NCI-H2029 treated with DMSO at 0.1 percent for 48 hours (cell line): Measurements from ENCODE around the gene EN1.

ENCODE experiments used
- DNase-seq: peaks from one replicate; lab custom pipeline; 2025; lab: John Stamatoyannopoulos, UW

Gene EN1

DNA sequence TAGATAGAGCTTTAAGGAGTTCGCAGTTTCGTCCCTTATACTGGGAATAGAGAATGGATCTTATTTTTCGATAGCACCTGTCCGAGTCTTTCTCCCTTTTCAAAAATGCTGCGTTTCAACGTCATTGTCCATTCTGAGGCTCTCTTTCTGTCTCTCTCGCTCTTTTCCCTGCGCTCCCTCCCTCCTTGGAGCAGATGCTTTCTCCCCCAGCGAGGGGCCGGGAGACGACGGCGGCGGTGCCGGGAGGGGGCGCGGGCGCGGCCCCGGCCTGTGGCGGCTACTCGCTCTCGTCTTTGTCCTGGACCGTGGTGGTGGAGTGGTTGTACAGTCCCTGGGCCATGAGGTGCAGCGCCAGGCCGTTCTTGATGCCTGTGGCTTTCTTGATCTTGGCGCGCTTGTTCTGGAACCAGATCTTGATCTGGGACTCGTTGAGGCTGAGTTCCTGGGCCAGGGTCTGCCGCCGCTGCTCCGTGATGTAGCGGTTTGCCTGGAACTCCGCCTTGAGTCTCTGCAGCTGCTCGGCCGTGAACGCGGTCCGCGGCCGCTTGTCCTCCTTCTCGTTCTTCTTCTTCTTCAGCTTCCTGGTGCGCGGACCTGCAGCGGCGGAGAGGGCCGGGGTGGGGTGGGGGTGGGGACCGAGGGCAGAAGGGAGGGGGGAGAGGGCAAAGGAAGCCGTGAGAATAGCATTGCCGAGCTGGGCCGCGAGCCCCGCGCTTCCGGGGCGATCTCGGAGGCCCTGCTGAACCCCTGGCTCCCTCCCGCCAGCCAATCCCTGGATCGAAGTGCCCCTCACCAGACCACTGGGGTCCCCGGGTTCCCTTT, 4.6 kb downstream of the EN1 start:
- no peak for DNase-seq

DNA sequence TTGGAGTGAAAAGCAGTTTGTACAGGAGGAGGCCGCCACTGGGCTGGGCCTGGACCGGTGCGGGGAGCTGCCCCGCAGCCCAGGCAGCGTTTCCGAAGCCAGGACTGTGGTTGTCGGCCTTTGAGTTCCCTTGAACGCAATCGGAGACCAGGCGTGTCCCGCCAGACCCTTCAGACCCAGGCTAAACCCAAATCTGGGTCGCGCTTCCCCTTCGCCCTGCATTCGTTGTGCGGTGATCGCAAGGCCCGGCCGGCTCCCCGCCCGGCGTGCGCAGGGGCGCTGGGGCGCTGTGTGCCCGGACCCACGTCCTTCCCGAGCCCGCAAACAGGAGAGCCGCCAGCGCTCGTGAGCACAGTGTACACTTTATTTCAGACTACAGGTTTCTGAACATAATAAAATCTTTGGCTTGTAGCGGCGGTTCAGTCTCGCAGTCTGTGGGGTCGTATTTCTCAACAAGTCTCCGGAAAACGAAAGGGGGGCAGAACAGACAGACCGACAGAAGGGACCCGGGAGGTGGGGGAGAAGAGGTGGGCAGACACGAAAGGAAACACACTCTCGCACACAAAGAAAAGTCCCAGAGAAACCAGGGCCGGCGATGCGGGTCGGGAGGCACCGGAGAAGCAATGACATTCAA, 5.5 kb downstream of the EN1 start:
- no peak for DNase-seq

DNA sequence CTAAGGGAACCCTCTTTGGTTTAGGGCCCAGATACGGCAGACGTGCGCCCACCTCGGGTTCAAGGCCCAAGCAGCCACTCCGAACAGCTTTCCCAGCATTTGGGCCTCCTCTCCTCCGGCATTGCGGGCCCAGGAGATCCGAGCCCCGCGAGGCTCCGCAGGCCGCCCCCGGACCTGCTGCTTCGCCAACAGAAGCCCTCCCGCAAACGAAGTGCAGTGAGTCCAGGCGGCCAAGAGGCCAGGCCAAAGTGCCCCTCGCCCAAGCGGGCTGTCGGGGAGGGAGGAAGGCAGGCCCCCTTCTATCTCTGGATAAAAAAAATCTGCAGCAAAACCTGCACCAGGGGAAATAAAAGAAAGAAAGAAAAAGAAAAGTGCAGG, 6.0 kb downstream of the EN1 start:
- DNase-seq = no peak

DNA sequence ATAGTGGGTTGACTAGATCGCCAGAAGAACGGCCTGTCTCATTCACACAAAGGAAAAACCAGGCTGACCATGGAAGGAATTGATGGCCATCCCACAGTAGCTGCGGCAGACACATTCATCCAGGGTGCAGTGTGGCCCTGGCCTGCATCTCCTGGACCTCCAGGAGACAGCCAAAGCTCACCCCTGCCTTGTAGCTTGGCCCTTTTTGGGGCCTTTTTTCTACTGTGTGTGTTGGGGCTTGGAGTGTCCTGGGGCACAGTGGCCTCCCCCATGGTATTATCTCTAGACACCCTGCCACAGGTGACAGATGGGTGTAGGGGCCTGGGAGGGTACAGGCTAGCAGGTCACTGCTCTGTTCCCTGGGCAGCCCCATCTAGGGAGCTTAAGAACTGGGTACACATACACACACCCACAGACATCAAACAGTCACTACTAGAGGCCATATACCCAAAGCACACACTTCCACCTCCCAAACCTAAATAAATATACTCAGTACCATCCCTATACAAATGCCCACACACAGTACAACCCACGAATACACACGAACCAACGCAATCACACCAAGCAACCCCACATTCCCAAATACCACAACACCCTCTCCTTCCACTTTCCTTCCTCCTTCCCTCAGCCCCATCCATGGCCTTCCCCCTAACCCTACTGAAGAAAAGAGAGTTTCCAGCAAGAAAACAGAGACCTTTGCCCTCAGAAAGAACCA, 8.6 kb downstream of the EN1 start:
- no peak for DNase-seq

DNA sequence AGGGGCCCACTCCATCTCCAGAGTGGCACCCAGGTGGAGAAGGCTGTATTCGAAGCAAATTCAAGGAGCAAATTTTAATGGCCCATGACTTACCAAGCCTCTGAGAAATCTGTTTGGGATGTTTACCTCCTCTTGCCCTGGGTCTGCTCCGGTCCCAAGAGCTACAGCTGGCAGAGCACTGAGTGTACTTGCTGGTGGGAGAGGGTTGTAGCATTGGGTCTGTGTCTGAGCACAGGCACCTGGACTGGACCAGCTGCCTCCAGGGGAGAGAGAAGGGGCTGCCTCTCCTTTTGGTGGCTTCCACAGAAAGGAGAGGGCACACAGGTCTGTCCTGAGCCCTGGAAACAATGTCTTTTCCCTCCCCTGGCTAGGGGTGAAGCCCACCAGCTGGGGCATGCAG, 9.8 kb downstream of the EN1 start:
- no peak for DNase-seq

DNA sequence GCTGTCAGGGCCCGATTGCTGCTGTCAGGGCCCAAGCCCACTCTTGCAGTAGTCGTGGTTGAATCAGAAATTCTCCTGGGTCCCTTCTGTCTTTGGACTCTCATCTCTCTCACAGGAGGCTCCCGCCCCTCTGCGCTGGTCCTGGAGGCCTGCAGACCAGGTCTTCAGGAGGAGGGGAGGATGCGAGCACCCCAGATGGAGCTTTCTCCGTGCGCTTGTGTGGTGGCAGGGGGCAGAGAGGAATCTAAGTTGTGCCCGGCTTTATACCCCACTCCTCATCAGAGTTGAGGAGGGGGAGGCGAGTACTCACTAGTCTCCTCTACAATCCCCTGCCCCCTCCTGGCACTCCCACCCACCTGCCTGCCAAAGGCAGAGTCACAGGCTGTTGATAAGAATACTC, 10.4 kb downstream of the EN1 start:
- DNase-seq = no peak

DNA sequence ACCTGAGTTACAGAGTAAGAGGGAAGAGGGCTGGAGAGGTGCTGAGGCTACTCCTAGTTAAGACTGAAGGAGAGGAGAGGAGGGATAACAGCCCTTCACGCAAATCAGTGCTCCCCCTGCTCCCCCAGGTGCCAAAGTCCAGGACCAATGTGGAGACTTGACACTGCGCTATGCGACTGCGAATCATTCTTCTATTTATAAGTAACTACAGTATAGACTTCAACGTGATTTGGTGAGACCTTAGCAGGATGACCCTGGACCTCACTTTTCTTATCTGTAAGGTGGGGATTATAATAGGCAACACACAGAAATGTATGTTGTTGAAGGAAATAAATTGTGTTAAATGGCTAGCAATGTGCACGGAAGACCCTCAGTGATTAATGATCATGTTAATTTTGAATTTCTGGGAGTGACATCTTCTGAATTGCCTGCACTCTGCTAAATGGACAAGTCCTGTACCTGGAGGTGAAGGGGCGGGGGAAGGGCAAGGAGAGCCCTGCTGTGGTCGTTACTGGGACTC, 11.0 kb downstream of the EN1 start:
- DNase-seq = no peak

DNA sequence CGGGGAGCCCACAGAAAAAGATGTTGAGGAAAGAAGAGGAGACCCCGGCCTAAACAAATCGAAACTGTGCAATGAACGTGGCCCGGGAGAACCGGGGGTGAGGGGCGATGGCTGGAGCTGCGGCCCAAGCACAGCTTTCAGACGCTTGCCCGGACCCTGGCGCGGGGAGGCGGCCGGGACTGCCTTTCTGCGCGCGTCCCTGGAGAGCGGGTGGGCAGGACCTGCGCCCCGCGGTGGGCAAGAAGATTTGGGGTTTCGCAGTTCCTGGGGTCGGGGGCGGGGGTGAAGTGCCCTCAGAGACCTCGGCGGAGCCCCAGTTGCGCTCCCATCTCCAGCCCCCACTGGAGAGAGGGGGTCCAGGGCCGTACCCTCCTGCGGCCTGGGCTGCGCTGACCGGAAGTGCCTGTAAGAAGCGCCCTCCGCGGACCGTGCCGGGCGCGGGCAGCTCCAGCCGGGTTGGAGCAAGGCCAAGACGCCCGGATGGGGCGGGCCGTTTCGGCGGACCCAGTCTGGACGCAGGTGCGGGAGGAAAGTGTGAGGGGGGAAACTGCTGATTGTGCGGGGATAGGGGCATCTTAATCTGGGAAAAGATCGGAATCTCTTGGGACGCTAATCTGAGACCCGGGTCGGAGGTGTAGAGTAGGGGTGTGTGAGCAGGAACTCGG, 11.6 kb downstream of the EN1 start:
- no peak for DNase-seq

DNA sequence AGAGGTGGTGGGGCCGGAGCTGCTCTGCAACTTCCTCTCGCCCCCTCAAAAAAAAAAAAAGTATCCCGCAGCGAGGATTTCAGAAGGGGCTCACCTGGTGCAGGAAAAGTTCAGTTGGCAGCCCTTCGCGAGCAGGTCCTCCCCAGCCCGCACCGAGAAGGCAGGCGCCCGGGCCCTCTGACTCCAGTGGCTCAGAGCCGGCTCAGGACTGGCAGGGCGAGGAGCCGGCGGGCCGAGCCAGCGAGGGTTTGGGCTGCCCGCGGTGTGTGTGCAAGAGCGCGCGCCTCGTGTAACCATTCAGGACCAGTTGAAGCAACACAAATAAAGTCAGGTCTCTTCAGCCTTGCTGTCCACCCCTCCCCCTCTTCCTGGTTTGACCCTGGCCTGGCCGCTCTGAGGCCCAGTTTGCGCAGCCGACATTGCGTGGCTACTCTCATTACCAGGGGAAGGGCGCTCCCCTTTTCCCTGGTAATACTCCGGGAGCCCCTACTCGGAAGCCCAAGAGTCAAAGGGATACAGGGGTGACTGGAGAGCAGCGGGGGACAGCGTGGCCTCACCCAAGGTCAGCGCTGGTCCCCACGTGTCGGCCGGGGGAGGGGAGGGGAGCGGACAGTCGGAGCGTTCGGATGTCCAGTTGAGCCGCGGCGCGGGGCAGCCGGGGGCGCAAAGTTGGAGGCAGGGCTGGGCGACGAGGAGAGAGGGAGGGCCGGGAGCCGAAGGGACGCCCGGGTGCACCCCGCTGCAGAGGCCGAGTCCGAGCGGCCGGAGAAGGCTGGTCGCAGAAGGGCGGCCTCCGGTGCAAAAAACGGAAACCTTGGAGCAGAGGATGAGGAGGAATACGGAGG, 12.3 kb downstream of the EN1 start:
- DNase-seq = no peak

DNA sequence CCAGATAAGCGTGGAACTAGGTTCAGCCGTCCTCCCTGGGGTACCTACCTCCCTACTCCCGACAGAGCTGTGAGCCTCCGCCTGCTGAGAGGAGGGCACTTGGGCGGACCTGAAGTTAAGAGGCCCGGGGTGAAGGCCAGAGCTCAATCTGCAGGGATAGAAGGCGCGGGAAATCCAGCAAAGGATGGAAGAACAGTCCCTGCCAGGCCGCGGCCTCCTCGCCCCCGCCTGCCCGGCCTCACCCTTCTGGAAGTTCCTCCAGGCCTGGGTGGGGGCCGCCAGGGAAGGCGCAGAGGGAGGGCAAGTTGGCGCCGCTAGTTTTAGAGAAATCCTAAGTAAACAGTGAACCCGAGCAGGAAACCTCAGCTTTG, 13.0 kb downstream of the EN1 start:
- no peak for DNase-seq

DNA sequence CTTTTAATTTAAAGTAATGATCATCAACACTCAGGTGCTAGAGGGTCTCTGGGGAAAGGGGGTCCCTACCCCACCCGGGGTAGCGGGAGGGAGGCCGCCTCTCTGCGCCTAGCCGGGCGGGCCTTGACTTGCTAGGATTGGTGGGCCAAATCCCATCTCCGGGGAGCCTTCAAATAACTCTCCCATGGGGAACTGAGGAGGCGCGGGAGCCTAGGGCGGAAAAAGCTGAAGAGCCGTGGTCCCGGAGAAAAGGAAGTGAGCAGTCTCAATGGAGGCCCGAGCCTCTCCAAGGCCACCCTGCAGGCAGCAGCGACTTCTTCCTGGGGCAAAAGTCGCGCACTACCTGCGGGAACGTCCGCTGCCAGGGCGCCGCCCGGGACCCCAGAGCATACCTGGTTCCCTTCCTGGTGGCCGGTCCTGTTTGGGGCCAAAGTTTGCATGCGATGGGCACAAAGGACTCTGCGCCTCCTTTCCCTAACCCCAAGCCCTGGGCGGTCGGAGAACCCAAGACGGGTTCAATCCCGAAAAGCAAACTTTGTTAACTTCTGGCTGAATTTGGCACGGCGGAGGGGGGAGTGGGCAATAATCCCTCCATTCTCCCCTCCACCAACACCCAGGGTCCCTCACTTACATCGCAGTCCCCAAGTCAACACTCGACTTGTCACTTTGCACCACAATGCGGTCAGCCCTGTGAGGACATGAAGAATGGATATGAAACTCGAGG, 13.6 kb downstream of the EN1 start:
- DNase-seq = no peak

DNA sequence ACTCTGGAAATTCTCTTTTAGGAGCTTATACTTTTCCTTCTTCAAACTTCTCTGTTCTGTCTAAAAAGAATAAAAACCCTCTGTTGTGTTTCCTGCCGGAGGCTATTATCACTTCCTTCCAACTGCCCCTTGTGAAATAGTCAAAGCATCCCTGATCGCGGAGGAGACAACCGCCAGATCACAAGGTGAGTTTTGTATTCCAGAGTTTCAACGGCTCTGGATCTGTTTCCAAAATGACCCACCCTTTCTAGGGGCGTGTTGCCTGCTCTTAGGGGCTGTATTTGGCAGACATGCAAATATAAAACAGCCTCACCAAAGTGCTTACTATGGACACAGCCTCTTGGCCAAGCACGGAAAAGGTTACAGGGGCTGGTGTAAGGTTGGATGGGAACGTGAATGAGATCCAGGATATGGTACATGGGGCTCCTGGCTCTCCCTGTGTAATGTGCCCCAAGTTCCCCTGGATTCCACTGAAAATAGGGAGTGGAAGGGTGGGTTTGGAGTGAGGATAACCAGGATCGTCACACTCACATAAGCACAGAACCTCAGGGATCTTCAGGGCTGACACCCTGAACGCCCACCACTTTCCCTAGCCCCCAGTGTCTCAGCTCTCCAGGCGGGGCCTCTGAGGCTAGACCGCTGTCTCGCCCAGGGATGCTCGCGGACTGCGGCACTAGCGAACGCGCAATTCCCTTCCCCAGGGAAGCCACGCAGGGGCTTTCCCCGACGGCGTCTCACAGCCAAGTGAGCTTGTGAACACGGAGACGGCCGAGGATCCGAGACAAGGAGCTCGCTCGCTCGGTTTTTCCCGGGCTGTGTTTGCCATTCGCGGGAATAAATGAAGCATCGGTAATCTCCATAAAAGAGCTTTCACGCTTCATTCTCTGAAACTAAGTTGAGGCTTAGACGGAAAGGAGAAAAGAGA, 14.4 kb downstream of the EN1 start:
- DNase-seq = no peak

DNA sequence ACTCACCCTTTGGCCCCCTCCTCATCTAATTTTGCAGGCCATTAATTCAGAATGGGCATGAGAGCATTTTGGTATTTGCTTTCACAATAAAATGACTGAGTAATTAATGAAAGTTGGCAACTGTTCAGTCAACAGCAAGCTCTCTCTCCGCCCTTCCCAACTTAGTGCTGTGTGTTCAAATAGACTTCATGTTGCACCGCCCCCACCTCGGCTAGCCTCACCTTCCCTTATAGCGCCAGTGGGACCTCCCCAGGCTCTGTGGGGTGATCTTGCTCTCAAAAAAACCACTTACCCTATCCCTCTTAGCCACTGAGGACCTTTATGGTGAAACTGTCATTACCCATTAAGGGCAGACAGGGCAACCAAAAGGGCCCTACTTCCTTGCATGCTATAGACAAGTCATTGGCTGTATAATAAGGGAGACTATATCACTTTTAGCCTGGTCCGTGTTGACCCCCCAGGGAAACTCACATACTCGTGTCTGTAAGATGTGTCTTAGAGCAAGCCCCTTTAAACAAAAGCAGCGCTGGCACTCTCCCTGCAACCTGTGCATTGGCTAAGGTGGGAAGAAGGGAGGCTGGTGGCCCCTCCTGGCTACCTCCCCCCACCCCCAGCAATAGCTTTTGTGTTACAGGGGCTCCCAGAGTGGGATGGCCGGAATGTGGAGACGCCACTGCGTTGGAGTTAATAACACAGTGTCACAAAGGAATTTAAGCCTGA, 15.2 kb downstream of the EN1 start:
- no peak for DNase-seq

DNA sequence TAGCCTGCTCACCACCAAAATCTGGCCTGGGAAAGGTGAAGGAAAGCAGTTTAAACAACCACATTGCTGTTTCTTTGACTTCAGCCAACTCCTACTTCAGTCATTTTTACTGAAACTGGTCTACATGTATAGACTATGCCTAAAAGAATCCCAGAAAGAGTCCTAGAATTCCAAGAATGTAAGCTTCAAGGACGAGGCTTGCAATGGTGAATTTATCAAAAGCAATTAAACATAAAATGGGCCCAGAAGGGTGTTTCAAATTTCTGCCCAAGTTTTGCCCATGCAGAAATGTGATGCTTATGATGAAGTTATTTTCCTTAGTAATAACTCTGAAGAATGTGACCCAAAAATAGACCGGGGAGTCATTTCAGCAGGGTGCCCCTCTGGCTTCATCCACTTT, 16.6 kb downstream of the EN1 start:
- no peak for DNase-seq

DNA sequence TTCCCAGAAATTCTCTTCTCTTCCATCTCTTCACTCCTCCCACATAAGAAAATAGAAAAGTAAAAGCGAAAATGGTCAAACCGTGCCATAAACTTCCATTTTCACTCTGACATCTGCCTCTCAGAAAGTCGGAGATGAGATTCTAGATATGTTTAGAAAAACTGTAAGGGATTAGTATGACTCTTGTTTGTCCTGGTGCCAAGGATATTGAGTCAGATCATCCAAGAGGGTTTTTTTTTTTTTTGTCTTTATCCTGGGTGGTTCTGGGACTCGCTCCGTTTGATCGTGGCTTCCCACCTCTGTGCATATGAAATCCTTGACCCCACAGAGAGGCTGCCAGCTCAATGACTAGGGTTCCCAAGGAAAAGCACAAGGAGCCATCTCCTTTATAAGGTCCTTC, 17.3 kb downstream of the EN1 start:
- no peak for DNase-seq

DNA sequence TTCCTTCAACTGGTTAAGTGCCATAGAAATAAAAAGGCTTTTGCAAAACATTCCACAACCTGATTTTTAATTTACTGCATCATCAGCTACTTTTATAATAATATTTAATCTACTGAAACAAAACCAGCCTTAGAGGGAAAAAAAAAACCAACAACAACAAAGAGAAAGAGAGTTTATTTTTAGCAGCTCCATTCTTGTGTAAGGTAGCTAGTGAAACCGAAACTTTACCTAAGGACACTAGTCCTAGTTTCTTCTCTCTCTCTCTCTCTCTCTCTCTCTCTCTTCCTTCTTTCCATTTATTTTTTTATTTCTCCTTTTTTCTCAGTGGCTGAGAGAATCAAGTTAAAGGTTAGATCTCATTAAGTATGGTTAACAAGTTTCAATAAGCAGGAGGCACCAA, 21.4 kb downstream of the EN1 start:
- no peak for DNase-seq

DNA sequence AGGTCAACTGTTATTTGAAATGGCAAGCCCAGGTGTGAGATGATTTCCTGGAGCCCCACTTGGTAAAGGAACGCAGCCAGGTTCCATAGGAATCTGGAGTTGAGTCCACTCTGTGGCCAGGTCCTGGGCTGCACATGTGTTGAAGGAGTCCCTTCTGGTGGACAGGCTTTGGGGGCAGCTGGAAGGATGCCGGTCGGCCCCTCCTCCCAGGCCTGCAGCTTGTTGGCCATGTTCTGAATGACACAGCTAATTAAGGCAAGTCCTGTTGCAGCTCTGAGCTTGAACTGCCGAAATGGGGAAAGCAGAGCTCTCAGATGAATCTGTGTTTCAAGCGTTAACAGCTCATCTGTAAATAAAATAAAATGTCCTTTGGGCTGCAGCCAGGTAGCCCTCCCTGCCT, 23.8 kb downstream of the EN1 start:
- no peak for DNase-seq

DNA sequence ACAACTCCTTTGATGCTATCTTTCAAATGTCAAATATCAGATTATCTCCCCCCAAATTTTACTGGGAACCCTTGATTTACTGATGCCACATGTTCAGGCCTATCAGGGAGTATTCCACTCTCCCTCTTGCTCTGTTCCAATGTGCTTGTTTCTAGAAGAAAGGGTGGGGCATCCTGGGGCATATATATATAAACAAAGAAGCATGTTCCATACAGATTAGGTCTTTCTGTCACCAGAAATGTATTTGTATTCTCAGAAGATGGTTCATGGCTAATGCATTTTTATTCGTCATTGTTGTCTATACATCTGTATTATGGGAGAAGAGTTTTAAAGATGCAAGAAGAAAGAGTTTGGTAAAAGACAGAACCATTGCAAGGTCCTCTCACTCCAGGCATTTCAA, 24.9 kb downstream of the EN1 start:
- no peak for DNase-seq

DNA sequence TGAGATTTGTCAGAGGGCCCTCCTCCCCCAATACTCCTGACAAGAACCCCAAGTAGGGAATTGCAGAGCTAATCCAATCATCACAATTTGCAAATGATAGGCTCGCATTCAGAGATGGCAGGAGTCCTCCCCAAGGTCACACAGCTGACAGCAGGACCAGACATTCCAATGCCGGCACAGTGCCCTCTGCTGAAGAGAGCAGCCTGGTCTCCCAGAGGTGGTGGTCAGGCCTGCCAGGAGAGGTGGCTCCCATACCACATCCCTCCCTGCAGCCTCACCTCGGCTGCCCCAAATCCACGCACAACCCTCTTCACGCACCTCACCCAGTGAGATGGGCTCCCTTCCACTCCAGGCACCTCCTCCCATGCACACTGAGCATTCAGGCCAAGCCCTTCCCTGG, 25.4 kb downstream of the EN1 start:
- no peak for DNase-seq
